ENCODE measurements around the gene MTHFD1. TPM values are rescaled to one million over a fixed set of nuclear protein-coding genes. Genes with fewer than 3 reads are reported as not detected.
A peak's percentile ranks its signal among the peaks of the same experiment; 100 is the strongest.

MTHFD1 gene
- polyA plus RNA-seq, 3 donors: 11.8 to 21.3 (median 14.3) TPM

- Histone ChIP-seq H3K79me2 (ENCODE audit: insufficient read depth, low read length) (no peaks in the 10 kb centered on the region), H4K20me1 (ENCODE audit: insufficient read depth, low read length) (no peaks in the 10 kb centered on the region)
- H3K9me3 Mint-ChIP-seq: peaks cover 0 to 5% (median 0%) of the 10 kb centered on the region in 7 donors
Observed at GRCh38 chr14:64422756-64423155, 34.6 kb downstream of the MTHFD1 start.

GRCh38 chr14:64423987-64424386 lies 35.8 kb downstream of the MTHFD1 start:
- H3K4me1 Mint-ChIP-seq: no peaks in the 10 kb centered on the region
- Histone ChIP-seq H3K4me1 (ENCODE audit: control insufficient read depth in 1 of 2, insufficient read depth in 2 of 2, low read length in 2 of 2) (no peaks in the 10 kb centered on the region), H3K79me2 (ENCODE audit: insufficient read depth, low read length) (no peaks in the 10 kb centered on the region), H3K9ac (ENCODE audit: insufficient read depth, low read length, poor library complexity, severe bottlenecking) (no peak overlapping the region), H3K9me3 (replicated peaks in 1 of 2; ENCODE audit: control insufficient read depth in 1 of 2, insufficient read depth in 1 of 2, low read length in 2 of 2) (no peaks in the 10 kb centered on the region), H2AFZ (ENCODE audit: insufficient read depth, low read depth, low read length, poor library complexity, severe bottlenecking) (no peak overlapping the region), H3K27ac (ENCODE audit: low read depth in 1 of 2, low read length in 2 of 2) (no peak overlapping the region), H3K4me2 (replicated peaks; ENCODE audit: extremely low read depth, low read length, poor library complexity, severe bottlenecking) (no peak overlapping the region), H4K20me1 (ENCODE audit: insufficient read depth, low read length) (no peaks in the 10 kb centered on the region), H3K4me3 (replicated peaks in 1 of 3; ENCODE audit: low read depth in 2 of 3, low read length in 3 of 3) (no peak overlapping the region), H3K27me3 (ENCODE audit: control insufficient read depth in 2 of 2, insufficient read depth in 2 of 2, low read length in 2 of 2) (no peaks in the 10 kb centered on the region), H3K36me3 (replicated peaks in 1 of 2; ENCODE audit: control insufficient read depth in 1 of 2, insufficient read depth in 2 of 2, low read length in 2 of 2) (peaks cover 42 to 91% of the 10 kb centered on the region in 2 donors)
- H3K9me3 Mint-ChIP-seq: peaks cover 0 to 5% (median 0%) of the 10 kb centered on the region in 7 donors
- no peak for DNase-seq
- peaks cover 75 to 97% of the 10 kb centered on the region in 2 donors for H3K36me3 Mint-ChIP-seq
- WGBS (ENCODE audit: insufficient coverage): 93% methylated on average over 6 of the region's 6 CpGs
- peak overlapping the region in 1 of 7 donors; percentile 10 for H3K27ac Mint-ChIP-seq
- intact Hi-C loops (cut with micrococcal nuclease): no loop called here
- no peak overlapping the region for H3K4me3 Mint-ChIP-seq
- H3K27me3 Mint-ChIP-seq (ENCODE audit: low read depth in 3 of 3): no peaks in the 10 kb centered on the region
- TF ChIP-seq CTCF (IDR thresholded peaks at IDR 0.05): no peak

More at GRCh38 chr14:64422756-64423155, 34.6 kb downstream of the MTHFD1 start:
- no peak for DNase-seq
- Mint-ChIP-seq H3K4me1 (no peaks in the 10 kb centered on the region), H3K36me3 (peaks cover 80 to 97% of the 10 kb centered on the region in 2 donors), H3K27ac (no peak overlapping the region), H3K27me3 (ENCODE audit: low read depth in 3 of 3) (no peaks in the 10 kb centered on the region), H3K4me3 (no peak overlapping the region)
- Histone ChIP-seq H3K36me3 (replicated peaks in 1 of 2; ENCODE audit: control insufficient read depth in 1 of 2, insufficient read depth in 2 of 2, low read length in 2 of 2) (peaks cover 42 to 88% of the 10 kb centered on the region in 2 donors), H3K4me2 (replicated peaks; ENCODE audit: extremely low read depth, low read length, poor library complexity, severe bottlenecking) (no peak overlapping the region), H3K4me1 (ENCODE audit: control insufficient read depth in 1 of 2, insufficient read depth in 2 of 2, low read length in 2 of 2) (no peaks in the 10 kb centered on the region), H2AFZ (ENCODE audit: insufficient read depth, low read depth, low read length, poor library complexity, severe bottlenecking) (no peak overlapping the region), H3K27me3 (ENCODE audit: control insufficient read depth in 2 of 2, insufficient read depth in 2 of 2, low read length in 2 of 2) (no peaks in the 10 kb centered on the region), H3K4me3 (replicated peaks in 1 of 3; ENCODE audit: low read depth in 2 of 3, low read length in 3 of 3) (no peak overlapping the region), H3K9me3 (replicated peaks in 1 of 2; ENCODE audit: control insufficient read depth in 1 of 2, insufficient read depth in 1 of 2, low read length in 2 of 2) (no peaks in the 10 kb centered on the region), H3K27ac (ENCODE audit: low read depth in 1 of 2, low read length in 2 of 2) (no peak overlapping the region), H3K9ac (ENCODE audit: insufficient read depth, low read length, poor library complexity, severe bottlenecking) (no peak overlapping the region)
- intact Hi-C loops (cut with micrococcal nuclease): no loop called here
- no peak for TF ChIP-seq CTCF (IDR thresholded peaks at IDR 0.05)
- no CpG with 5 or more reads among the region's 7 CpGs for WGBS (ENCODE audit: insufficient coverage)

All from CD14-positive monocyte (primary cell).